Measurements from ENCODE around the gene LARP6. TPM values are rescaled to one million over a fixed set of nuclear protein-coding genes. Genes with fewer than 3 reads are reported as not detected.
A peak's percentile ranks its signal among the peaks of the same experiment; 100 is the strongest.
"Not testable (repeated sequence)": the region's sequence is repeated elsewhere in the genome, so short reads cannot be mapped to it uniquely, and the experiment has no call there.

LARP6 gene
- total RNA-seq, 1 experiment from 2014 or later = 72.7 TPM

DNA sequence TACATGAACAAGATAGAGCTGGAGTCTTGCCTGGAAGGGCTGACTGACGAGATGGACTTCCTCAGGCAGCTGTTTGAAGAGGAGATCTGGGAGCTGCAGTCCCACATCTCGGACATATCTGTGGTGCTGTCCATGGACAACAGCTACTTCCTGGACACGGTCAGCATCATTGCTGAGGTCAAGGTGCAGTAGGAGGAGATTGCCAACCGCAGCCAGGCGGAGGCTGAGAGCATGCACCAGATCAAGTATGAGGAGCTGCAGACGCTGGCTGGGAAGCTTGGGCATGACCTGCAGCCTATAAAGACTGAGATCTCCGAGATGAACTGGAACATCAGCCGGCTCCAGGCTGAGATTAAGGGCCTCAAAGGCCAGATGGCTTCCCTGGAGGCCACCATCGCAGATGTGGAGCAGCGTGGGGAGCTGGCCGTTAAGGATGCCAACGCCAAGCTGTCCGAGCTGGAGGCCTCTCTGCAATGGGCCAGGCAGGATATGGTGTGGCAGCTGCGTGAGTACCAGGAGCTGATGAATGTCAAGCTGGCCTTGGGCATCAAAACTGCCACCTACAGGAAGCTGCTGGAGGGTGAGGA, 5.5 kb upstream of the LARP6 start:
- no peak for DNase-seq (ENCODE audit: low read depth)

DNA sequence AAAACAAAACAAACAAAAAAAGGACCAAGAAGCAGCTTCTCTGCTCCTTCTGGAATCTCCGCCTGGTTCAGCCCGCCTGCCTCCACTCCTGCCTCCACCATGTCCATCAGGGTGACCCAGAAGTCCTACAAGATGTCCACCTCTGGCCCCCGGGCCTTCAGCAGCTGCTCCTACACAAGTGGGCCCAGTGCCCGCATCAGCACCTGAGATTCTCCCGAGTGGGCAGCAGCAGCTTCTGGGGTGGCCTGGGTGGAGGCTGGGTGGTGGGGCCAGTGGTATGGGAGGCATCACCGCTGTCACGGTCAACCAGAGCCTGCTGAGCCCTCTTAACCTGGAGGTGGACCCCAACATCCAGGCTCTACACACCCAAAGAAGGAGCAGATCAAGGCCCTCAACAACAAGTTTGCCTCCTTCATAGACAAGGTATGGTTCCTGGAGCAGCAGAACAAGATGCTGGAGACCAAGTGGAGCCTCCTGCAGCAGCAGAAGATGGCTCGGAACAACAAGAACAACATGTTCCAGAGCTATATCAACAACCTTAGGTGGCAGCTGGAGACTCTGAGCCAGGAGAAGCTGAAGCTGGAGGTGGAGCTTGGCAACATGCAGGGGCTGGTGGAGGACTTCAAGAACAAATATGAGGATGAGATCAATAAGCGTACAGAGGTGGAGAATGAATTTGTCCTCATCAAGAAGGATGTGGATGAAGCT, 4.8 kb upstream of the LARP6 start:
- not testable (repeated sequence) for DNase-seq (ENCODE audit: low read depth)

DNA sequence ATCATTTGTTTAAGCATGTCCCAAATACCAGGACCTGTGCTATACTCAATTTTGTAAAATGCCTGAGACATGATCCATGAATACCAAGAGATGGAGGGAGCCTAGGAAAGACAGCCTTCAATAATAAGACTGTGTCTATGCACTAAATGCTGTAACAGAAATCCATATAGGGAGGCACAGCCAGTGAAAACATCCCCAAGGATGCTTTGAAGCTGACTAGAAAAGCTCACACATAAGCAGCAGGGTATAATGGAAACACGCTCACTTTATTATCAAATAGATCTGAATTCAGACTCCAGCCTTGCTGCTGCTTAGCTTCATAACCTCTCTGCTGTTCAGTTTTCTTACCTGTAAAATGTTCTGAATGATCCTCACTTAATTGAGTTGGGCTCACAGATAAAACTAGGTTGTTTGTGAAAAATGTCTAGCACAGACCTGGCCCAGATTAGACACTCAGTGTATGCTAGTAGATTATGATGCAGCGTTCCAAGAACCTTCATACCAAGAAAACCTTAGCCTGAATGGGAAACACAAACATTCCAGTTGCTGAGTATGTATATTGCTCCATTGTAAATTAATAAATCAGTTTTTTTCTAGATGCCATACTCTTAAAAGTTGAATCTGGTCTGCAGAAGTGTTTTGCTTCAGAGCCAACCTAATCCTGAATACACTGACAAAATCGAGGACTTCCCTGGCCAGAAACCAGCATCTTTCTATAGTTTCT, 3.8 kb upstream of the LARP6 start:
- DNase-seq (ENCODE audit: low read depth) = no peak

DNA sequence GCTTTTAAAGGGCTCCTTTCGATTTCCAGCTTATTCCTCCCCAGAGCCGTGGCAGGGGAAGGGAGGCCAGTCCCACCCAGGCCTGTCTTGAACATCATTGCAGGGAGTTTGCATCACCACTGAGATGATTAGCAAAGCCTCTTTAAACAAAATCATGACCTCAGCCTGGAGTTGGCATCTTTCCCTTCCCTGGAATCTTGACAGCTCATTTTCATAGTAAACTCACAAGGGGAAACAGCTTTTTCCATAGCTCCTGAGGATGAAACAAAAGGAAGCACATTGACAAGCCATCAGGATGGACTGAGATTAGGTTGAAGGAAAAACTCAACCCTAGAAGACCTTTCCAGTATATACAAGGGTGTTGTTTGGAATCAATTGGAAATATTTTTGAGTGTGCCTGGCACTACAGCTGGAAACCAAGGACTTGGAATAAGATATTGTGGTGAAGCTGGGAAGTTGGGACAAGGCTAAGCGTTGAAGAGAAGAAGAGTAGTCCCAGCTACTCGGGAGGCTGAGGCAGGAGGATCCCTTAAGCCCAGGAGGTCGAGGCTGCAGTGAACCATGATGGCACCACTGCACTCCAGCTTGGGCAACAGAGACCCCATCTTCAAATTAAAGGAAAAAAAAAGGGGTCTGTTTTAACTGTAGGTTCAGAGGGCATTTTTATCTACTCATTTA, 3.1 kb upstream of the LARP6 start:
- DNase-seq (ENCODE audit: low read depth) = peak; percentile 96

DNA sequence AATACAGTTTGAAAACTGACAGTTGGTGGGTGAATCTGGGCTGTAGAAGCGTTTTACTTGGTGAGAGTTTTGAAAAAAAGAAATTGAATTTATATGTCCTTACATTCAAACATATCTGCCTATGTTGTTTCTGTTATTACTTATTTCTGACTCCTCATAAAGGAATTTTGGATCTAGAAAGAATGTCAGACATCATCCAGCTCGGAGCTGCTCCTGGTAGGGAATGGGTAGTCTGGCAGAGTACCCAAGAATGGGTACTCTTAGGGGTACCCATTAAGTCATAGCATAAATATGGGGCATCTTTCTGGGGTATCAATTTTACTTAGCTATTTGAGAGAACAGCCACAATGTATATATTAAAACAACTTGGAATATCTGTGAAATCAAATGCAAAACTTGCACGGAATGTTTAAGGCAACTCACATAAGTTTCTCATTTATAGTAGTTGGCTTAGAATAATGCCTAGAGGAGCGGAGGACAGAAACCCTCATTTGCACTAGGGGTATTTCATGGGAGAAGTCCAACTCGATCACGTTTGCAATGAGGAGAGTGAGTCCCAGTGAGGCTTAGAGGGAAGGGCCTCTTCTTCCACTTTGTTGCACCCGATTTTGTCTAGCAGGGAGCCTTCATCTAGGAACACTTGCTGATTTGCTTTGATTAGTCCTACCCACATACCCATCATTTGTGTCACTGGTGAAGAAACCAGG, 2.4 kb upstream of the LARP6 start:
- peak; percentile 20 for DNase-seq (ENCODE audit: low read depth)

DNA sequence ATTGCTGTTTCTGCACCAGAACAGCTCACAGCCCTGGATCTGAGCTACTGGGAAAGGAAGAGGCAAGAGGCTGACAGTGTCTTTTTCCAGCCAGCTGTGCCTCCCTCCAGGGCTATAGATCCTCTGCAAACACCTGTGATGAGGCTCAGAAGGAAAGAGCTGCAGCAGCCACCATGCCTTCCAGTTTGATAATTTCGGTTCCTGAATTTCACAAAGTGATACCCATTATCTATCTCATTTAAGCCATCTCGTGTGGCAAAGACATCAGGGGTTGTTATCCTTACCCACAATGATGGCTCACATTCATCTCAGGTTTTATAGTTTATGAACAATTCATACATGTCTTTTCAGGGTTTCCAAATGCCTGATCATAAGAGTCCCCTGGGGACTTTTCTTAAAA, 1.8 kb upstream of the LARP6 start:
- DNase-seq (ENCODE audit: low read depth) = no peak

DNA sequence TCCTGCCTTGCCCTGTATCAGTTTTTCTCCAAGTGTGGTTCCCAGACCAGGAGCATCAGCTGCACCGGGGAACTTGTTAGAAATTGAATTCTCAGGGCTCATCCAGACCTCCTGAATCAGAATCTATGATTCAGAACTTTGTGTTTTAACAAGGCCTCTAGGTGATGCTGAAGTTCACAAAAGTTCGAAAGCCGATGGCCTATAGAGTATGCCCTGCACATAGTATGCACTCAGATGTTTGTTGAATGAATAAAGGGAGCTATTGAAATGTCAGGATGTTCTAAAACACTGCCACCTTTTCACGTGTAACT, 664 bp upstream of the LARP6 start:
- peak; percentile 50 for DNase-seq (ENCODE audit: low read depth)

DNA sequence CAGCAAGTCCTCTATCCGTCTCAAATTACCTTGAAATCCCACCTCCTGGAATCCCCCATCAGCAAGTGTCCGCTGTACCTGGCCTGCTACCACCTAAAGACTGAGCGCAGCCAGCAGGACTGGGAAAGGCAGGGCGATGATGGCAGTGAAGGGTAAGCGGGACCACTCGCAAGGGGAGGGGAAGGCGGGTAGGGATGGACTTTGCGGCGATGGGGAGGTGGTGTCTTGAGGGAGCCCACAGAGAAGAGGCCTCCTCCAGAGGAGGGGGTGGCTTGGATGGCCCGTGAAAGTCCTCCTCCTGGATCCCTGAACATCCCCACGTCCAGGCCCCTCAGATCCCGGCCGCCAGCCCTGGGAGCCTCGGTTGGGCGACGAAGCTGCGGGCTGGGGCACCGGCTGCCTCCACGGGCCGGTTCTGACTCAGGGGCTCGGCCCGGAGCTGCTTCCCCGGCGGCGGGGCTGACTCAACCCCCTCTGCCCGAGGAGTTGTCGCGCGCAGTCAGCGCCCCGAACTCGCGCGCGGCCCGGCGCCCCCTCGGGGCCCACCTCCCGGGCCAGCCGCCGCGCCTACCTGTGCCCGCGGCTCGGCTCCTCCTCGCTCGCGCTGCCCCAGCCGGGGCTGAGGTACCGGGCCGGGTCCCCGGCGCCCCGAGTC, 512 bp downstream of the LARP6 start:
- DNase-seq (ENCODE audit: low read depth) = peak; percentile 63

DNA sequence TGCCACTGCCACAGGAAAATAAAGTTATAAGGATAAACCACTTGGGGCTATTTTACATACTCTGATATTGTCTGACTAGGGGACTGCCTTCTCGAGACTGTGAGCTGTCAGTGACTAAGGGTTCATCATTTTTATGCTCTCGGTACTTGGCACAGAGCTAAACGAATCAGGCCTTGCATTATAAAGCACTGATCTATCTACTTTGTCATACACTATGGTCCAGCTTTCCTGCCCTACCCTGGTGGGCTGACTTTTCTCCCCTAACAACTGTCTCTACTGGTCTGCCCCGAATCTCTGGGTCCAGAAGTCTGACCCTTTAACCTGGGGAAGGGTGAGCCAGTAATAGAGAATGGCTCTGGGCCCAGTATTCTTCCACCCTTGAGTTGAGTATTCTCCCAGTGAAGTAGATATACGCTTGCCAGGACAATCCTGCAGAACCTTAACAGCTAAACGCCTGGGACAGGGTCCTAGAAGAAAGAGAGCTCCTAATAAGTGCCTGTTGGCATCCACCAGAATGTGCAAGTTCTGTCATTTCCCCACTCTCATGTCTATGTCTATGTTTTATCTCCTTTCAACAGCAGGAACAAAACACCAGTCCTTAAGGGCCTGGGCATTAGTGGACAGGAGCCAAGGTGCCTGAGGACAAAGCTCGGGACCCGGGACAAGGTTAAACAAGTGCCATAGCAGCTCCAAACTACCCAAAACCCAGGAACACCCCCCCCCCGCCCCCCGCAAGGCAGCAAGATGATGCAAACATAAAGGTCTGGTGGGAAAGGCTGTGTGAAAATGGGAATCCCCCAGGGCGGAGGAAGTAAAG, 1.2 kb downstream of the LARP6 start:
- peak; percentile 69 for DNase-seq (ENCODE audit: low read depth)

DNA sequence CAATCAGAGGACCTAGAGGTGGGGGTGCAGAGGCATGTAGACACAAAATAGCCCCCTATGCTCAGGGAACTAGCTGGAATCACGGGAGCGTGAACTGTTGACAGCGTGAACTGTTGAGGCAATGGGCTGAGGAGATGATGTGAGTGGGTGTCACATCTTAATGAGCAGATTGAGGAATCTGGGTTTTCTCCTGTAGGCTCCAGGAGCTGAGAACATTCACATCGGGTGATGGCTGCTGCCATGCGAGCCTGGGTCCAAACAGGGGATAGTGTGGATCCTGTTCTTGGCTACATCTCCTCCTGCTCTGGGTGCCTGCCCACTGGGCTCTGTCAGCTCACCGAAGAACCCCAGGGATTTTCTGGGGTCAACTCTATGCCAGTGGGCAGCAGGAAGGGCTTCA, 2.1 kb downstream of the LARP6 start:
- DNase-seq (ENCODE audit: low read depth) = no peak

DNA sequence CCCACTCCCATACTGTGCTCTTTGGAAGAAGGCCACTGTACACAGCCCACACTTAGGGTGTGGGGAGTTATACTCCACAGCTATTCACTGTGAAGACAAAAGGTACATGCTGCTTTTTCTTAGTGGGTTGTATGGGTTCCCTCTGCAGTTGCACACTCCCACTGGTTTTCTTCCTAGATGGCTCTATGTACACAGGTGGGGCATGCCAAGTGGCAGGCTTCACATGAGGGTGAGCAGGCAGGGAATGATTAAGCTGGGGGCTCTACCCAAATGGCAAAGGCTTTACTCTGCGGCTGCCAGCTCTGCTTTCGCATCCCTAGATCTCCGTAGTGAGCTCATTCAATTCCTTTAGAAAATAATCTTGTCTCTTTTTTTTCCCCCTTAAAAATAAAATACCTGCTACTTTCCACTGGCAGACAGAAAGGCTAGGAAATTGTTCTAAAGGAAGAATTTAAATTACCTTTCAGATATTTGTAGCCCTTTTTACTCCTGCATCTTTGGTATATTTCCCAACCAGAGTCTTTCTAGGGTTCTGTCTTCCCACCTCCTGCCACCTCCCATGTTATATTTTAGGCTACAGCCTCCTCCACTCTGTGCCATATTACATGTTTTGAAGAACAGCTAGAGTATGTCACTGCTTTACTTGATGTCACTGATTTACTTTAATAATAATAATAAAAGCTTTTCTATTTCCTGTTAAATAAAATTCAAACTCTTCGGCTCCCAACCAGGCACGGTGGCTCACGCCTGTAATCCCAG, 8.2 kb downstream of the LARP6 start:
- no peak for DNase-seq (ENCODE audit: low read depth)

DNA sequence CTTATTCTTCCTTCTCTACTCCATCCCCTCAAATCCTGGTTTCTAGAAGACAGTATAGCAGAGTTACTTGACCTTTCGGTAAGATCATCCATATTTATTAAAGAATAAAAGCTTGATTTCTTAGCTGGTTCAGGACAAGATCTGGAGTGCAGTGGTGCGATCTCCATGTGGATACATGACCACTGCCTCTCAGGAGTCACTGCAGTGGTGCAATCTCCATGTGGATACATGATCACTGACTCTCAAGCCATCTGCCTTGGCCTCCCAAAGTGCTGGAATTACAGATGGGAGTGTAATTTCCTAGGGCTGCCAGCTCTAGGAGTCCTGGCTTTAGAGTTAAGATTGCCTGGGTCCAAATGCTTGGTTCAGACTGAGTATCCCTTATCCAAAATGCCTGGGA, 16.5 kb downstream of the LARP6 start:
- no peak for DNase-seq (ENCODE audit: low read depth)

DNA sequence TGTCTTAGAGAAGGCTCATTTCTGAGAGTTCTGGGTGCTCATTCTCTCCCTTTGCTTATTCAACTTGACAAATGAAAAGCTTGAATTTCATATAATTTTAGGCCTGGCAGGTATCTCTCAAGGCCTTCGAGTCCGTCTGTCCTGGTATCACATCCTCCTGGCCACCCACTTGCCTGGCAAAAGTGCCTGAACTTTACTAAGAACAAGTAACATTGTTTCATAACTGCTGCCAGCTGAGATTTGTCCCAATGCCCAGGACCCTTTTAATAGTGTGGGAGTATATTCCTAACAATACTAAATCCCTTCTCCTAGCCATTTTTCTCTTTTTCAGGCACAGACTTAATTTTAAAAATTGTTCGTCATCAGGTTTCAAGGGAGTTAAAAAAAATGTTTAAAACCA, 18.1 kb downstream of the LARP6 start:
- no peak for DNase-seq (ENCODE audit: low read depth)

DNA sequence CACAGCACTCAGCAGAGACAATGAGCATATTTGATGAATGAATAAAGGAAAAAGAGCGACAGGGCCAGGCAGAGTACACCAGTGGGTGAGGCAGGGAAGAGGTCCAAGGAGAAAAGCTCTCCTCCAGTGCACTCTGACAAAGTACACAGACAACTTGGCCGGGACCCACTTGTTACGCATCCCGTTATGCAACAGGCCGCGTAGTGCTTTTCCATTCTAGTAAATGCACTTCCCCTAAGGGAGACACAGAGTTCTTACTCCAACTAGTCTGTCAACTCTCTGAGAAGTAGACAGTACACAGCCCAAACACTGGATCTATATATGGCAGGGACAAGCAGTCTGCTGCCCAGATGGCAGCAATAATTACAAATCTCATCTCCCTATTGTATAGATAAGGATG, 18.5 kb downstream of the LARP6 start:
- no peak for DNase-seq (ENCODE audit: low read depth)

DNA sequence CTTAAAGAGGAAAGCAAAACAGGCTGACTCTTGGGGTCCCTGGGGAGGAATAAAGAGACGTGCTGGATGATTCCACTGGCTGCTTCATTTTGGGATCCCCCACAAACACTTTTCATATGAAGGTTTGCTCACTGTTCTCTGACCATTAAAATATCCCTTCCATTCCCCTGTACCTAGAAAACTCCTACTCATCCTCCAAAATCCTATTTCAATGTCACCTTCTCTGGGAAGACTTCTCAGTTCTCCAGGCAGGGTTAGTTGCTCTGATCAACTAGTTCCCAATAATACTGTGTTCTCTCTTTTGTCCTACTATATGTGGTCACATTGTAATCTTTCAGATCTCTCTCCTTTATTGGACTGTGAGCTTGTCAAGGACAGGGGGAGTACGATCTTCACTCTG, 19.0 kb downstream of the LARP6 start:
- DNase-seq (ENCODE audit: low read depth) = no peak

DNA sequence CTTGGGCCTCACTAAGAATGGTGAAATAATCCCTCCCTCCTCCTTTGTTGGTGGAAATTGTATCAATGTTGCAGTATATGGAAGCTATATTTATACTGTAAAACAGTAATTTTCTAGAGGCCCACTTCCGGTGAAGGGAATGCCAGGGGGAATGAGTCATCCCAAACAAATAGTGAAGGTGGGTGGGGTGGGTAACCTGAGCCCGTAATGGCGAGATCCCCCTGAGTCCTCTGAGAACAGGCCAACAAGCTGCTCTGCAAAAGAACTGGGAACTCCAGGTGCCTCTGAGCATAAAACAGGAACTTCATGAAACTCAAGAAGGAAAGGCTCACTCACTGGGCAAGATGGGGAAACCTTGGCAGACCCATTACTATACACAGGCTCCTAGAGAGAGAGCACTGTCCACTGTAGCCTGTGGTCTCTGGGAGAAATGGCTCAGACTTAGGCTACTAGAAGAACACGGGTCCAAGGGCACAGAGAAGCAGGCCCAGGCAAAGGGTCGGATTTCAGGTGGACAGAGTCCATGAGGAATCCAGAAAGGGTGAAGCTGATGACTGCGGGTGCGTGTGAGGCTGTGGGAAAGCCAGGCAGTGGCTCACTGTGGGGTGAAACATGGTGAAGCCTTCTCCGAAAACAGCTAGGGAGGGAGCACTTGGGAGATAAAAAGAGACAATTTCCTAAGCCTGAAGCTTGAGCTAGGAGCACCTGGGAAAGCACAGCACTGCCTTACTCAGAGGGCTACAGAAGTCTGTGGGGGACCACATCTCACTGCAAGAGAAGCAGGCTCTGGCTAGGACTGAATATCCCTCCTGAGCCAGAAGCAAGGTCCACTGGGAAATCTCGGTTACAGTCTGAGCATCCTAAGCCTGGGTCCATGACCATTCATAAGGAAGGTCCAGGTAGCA, 19.8 kb downstream of the LARP6 start:
- DNase-seq (ENCODE audit: low read depth) = peak; percentile 78

DNA sequence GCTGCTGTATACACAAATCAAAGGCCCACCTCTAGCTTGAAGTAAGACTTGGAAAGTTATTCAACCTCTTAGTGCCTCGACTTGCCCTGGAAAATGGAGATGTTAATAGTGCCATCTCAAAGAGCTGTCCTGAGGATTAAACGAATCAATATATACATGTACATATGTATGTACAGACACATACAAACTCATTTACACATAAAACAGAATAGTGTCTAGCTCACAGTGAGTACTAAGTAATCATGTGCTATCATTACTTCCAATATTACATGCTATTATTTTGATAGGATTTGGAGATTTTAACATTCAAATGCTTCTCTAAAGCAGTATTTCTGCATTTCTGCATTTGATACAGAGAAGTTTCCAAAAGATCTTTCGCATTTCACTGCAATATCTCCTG, 20.5 kb downstream of the LARP6 start:
- no peak for DNase-seq (ENCODE audit: low read depth)

DNA sequence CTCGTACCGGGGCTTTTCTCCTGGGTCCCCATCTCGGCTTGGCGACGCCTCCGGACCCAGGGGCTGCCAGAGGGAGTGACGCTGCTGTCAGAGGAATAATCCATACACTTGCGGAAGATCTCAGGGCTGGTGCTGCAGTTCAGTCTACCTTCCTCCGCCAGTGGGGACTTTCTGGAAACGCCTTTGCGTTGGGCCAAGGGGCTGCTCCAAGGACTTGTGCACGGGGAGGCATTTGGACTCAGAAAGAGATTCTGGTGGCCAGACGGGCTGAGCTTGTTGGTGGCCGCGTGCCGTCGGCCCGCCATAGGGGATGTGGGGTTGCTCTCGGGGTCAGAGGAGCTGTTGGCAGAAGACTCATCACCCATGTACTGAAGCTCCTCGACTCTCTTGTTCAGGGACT, 21.8 kb downstream of the LARP6 start:
- no peak for DNase-seq (ENCODE audit: low read depth)

All from RPMI7951 (cell line).